ENCODE results near the gene CST7.

Gene CST7

DNA sequence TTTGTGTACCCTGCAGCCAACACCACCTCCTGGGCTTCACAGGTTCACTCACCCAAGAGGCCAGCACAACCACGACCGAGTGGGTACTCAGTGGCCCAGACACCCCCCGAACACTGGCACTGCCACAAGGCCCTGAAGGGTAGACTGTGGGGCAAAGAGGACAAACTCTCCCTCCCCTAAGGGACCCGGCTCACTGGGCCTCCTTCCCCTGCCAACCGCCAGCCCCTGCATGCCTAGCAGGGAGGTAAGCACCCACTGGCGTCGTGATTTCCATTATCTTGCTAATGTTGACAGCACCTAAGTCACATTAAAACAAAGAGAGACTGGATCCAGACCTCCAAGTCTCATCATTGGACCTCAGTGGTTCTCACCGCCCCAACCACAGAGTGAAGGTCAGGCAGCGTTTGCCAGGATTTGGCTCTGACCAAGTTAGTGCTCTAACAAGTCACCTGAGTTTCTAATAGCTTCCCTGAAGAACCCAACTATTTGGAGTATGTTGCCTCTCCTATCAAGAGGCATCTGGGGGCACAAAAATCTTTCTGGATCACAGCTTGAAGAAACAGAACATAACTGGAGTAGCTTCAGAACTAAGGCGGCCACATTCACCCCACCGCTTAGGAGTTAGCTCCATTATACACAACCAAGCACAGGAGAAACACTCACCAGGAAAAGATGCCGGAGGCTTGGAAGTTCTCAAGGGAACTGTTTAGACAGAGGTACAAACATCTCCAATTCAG lies 57.5 kb downstream of the CST7 start:
- DNase-seq = no peak

DNA sequence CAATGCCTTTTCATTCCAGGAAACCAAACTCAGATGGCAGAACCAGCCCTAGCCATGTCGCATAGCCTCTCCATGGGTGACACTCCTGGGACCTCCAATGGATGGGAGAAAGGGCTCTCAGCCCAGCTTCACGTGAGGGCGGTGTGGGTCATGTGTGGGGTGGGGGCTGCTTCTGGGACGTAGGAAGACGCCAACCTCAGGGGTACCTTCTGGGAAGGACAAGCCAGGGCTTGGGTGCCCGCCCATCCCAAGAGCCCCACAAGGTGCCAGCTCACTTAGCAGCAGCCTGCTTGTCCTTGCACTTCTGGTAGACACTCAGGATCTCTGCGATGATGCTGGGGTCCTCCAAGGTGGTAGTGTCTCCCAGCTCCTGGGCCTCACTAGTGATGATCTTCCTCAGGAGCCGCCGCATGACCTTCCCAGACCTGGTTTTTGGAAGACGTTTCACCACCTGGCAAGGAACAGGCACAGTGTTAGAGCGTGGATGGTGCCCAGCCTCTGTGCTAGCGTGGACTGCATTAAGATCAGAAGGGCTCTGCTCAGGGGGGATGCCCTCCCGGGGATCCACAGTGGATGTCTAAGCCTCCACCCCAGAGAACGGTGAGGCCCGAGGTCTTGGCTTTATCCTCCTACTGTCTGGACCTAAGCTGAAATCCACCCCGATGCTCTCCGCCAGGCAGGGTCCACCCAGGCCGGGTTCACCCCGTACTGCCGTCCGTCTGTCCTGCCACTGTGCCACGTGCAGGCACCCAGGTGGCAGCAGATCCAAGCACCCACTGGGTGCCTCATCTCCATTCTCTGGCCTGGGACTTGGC lies 58.6 kb downstream of the CST7 start:
- no peak for DNase-seq

DNA sequence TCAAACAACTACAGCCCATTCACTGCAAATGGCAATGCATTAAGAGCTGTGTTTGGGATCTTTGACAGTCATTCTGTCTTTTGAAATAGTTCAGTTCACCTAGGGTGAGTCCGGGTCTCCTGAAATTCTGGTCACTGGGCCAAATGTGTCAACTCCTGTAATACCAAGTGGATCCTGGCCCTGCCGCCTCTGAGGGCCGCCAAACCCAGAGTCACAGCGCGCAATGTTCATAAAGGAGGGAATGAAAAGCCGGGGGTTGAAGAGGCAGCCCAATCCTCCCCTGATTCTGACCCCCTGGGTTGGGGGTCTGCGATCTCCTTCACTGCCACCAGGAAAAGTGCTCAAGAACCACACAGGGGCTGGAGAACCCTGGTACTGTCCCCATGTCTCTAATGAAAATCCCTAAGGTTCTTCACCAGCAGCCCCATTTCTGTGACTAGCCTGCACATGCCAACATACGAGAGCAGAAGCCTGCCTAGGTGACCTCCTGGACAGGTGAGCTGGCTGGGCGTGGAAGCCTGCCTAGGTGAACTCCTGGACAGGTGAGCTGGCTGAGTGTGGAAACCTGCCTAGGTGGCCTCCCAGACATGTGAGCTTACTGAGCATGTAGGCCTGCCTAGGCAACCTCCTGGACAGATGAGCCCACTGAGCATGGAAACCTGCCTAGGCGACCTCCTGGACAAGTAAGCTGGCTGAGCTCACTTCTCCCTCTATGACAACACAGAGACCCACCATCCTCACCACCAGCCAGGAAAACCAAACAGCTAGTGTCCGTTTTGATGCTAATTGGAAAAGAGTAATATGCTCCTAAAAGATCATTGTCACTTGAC lies 59.5 kb downstream of the CST7 start:
- no peak for DNase-seq
